ENCODE results near the gene ROBO1.
"Not testable (repeated sequence)": the region's sequence is repeated elsewhere in the genome, so short reads cannot be mapped to it uniquely, and the experiment has no call there.

Gene ROBO1

GRCh38 chr3:78725703-78726246 is 1042.0 kb downstream of the ROBO1 start:
- Mint-ChIP-seq H3K9me3 (no peaks in the 10 kb centered on the region), H3K27ac (no peak overlapping the region), H3K4me3 (no peak overlapping the region), H3K4me1 (ENCODE audit: low read depth) (no peaks in the 10 kb centered on the region), H3K36me3 (ENCODE audit: low read depth) (no peaks in the 10 kb centered on the region), H3K27me3 (ENCODE audit: low read depth) (no peaks in the 10 kb centered on the region)

- Mint-ChIP-seq H3K9me3 (no peaks in the 10 kb centered on the region), H3K4me1 (ENCODE audit: low read depth) (no peaks in the 10 kb centered on the region), H3K4me3 (no peak overlapping the region), H3K27ac (no peak overlapping the region), H3K27me3 (ENCODE audit: low read depth) (no peaks in the 10 kb centered on the region), H3K36me3 (ENCODE audit: low read depth) (no peaks in the 10 kb centered on the region)
These were observed 1042.9 kb downstream of the ROBO1 start for GRCh38 chr3:78724859-78725258.

GRCh38 chr3:78724364-78724763 is 1043.4 kb downstream of the ROBO1 start:
- not testable (repeated sequence) for H3K4me3 Mint-ChIP-seq; H3K9me3 Mint-ChIP-seq; H3K36me3 Mint-ChIP-seq (ENCODE audit: low read depth); H3K4me1 Mint-ChIP-seq (ENCODE audit: low read depth); H3K27ac Mint-ChIP-seq; H3K27me3 Mint-ChIP-seq (ENCODE audit: low read depth)

- no peaks in the 10 kb centered on the region for H3K36me3 Mint-ChIP-seq (ENCODE audit: low read depth)
- H3K27me3 Mint-ChIP-seq (ENCODE audit: low read depth): no peaks in the 10 kb centered on the region
- no peaks in the 10 kb centered on the region for H3K4me1 Mint-ChIP-seq (ENCODE audit: low read depth)
- H3K9me3 Mint-ChIP-seq: peaks cover 4% of the 10 kb centered on the region
- H3K4me3 Mint-ChIP-seq: no peak overlapping the region
- H3K27ac Mint-ChIP-seq: no peak overlapping the region
These were observed 1045.8 kb downstream of the ROBO1 start for GRCh38 chr3:78721771-78722543.

- no peak overlapping the region for H3K4me3 Mint-ChIP-seq
- H3K27ac Mint-ChIP-seq: no peak overlapping the region
These were observed 1049.1 kb downstream of the ROBO1 start for GRCh38 chr3:78718707-78719106.

GRCh38 chr3:78717041-78717440 is 1050.8 kb downstream of the ROBO1 start:
- no peaks in the 10 kb centered on the region for H3K36me3 Mint-ChIP-seq (ENCODE audit: low read depth)

More at GRCh38 chr3:78718707-78719106, 1049.1 kb downstream of the ROBO1 start:
- Mint-ChIP-seq H3K36me3 (ENCODE audit: low read depth) (no peaks in the 10 kb centered on the region), H3K4me1 (ENCODE audit: low read depth) (no peaks in the 10 kb centered on the region), H3K9me3 (peaks cover 4% of the 10 kb centered on the region), H3K27me3 (ENCODE audit: low read depth) (no peaks in the 10 kb centered on the region)

GRCh38 chr3:78712941-78713340 is 1054.9 kb downstream of the ROBO1 start:
- Mint-ChIP-seq H3K27me3 (ENCODE audit: low read depth) (no peaks in the 10 kb centered on the region), H3K4me3 (no peak overlapping the region), H3K27ac (no peak overlapping the region), H3K9me3 (peaks cover 4% of the 10 kb centered on the region), H3K36me3 (ENCODE audit: low read depth) (no peaks in the 10 kb centered on the region), H3K4me1 (ENCODE audit: low read depth) (no peaks in the 10 kb centered on the region)

More at GRCh38 chr3:78717041-78717440, 1050.8 kb downstream of the ROBO1 start:
- H3K9me3 Mint-ChIP-seq: peaks cover 4% of the 10 kb centered on the region
- no peak overlapping the region for H3K27ac Mint-ChIP-seq
- no peaks in the 10 kb centered on the region for H3K4me1 Mint-ChIP-seq (ENCODE audit: low read depth)
- no peaks in the 10 kb centered on the region for H3K27me3 Mint-ChIP-seq (ENCODE audit: low read depth)
- no peak overlapping the region for H3K4me3 Mint-ChIP-seq

GRCh38 chr3:78712270-78712669 is 1055.5 kb downstream of the ROBO1 start:
- H3K9me3 Mint-ChIP-seq: no peaks in the 10 kb centered on the region
- no peaks in the 10 kb centered on the region for H3K36me3 Mint-ChIP-seq (ENCODE audit: low read depth)
- H3K27me3 Mint-ChIP-seq (ENCODE audit: low read depth): no peaks in the 10 kb centered on the region
- no peaks in the 10 kb centered on the region for H3K4me1 Mint-ChIP-seq (ENCODE audit: low read depth)
- no peak overlapping the region for H3K4me3 Mint-ChIP-seq
- H3K27ac Mint-ChIP-seq: no peak overlapping the region

GRCh38 chr3:78708565-78709073 is 1059.2 kb downstream of the ROBO1 start:
- H3K27me3 Mint-ChIP-seq (ENCODE audit: low read depth): no peaks in the 10 kb centered on the region
- H3K4me3 Mint-ChIP-seq: no peak overlapping the region
- no peaks in the 10 kb centered on the region for H3K36me3 Mint-ChIP-seq (ENCODE audit: low read depth)
- no peaks in the 10 kb centered on the region for H3K4me1 Mint-ChIP-seq (ENCODE audit: low read depth)
- H3K27ac Mint-ChIP-seq: no peak overlapping the region
- H3K9me3 Mint-ChIP-seq: no peaks in the 10 kb centered on the region

- Mint-ChIP-seq H3K36me3 (ENCODE audit: low read depth) (no peaks in the 10 kb centered on the region), H3K27ac (no peak overlapping the region), H3K4me3 (no peak overlapping the region), H3K9me3 (no peaks in the 10 kb centered on the region), H3K27me3 (ENCODE audit: low read depth) (no peaks in the 10 kb centered on the region), H3K4me1 (ENCODE audit: low read depth) (no peaks in the 10 kb centered on the region)
These were observed 1060.2 kb downstream of the ROBO1 start for GRCh38 chr3:78707609-78708008.

- Mint-ChIP-seq H3K36me3 (ENCODE audit: low read depth) (no peaks in the 10 kb centered on the region), H3K27ac (no peak overlapping the region), H3K4me3 (no peak overlapping the region), H3K27me3 (ENCODE audit: low read depth) (no peaks in the 10 kb centered on the region), H3K4me1 (ENCODE audit: low read depth) (no peaks in the 10 kb centered on the region), H3K9me3 (no peaks in the 10 kb centered on the region)
These were observed 1060.8 kb downstream of the ROBO1 start for GRCh38 chr3:78706906-78707523.

GRCh38 chr3:78703944-78704343 is 1063.9 kb downstream of the ROBO1 start:
- no peaks in the 10 kb centered on the region for H3K27me3 Mint-ChIP-seq (ENCODE audit: low read depth)
- peaks cover 3% of the 10 kb centered on the region for H3K9me3 Mint-ChIP-seq
- no peaks in the 10 kb centered on the region for H3K4me1 Mint-ChIP-seq (ENCODE audit: low read depth)
- H3K27ac Mint-ChIP-seq: no peak overlapping the region
- no peak overlapping the region for H3K4me3 Mint-ChIP-seq
- H3K36me3 Mint-ChIP-seq (ENCODE audit: low read depth): no peaks in the 10 kb centered on the region

GRCh38 chr3:78701537-78701936 is 1066.3 kb downstream of the ROBO1 start:
- Mint-ChIP-seq H3K36me3 (ENCODE audit: low read depth) (no peaks in the 10 kb centered on the region), H3K4me1 (ENCODE audit: low read depth) (no peaks in the 10 kb centered on the region), H3K27me3 (ENCODE audit: low read depth) (no peaks in the 10 kb centered on the region), H3K9me3 (peaks cover 3% of the 10 kb centered on the region), H3K27ac (no peak overlapping the region), H3K4me3 (no peak overlapping the region)

- Mint-ChIP-seq H3K27me3 (ENCODE audit: low read depth) (no peaks in the 10 kb centered on the region), H3K9me3 (peaks cover 3% of the 10 kb centered on the region), H3K4me3 (no peak overlapping the region), H3K36me3 (ENCODE audit: low read depth) (no peaks in the 10 kb centered on the region), H3K27ac (no peak overlapping the region), H3K4me1 (ENCODE audit: low read depth) (no peaks in the 10 kb centered on the region)
These were observed 1069.4 kb downstream of the ROBO1 start for GRCh38 chr3:78698431-78698830.

GRCh38 chr3:78697426-78697825 is 1070.4 kb downstream of the ROBO1 start:
- no peak overlapping the region for H3K4me3 Mint-ChIP-seq
- H3K9me3 Mint-ChIP-seq: peaks cover 3% of the 10 kb centered on the region
- H3K27ac Mint-ChIP-seq: no peak overlapping the region
- H3K4me1 Mint-ChIP-seq (ENCODE audit: low read depth): no peaks in the 10 kb centered on the region
- no peaks in the 10 kb centered on the region for H3K27me3 Mint-ChIP-seq (ENCODE audit: low read depth)
- no peaks in the 10 kb centered on the region for H3K36me3 Mint-ChIP-seq (ENCODE audit: low read depth)
